ENCODE measurements around the gene TNFRSF18. TPM values are rescaled to one million over a fixed set of nuclear protein-coding genes. Genes with fewer than 3 reads are reported as not detected.
A peak's percentile ranks its signal among the peaks of the same experiment; 100 is the strongest.

TNFRSF18 gene
- total RNA-seq, 1 donor from 2014 or later, result not detected

GRCh38 chr1:1236945-1237873, 30.8 kb upstream of the TNFRSF18 start:
- H3K4me3 Mint-ChIP-seq (ENCODE audit: unreplicated experiment), result no peak overlapping the region
- no peak for TF ChIP-seq CTCF (IDR thresholded peaks at IDR 0.05; ENCODE audit: unreplicated experiment)
- H3K36me3 Mint-ChIP-seq (ENCODE audit: low read depth, unreplicated experiment), result peaks cover 5% of the 10 kb centered on the region
- no peaks in the 10 kb centered on the region for H3K9me3 Mint-ChIP-seq (ENCODE audit: unreplicated experiment)
- H3K27ac Mint-ChIP-seq (ENCODE audit: unreplicated experiment), result no peak overlapping the region
- DNase-seq (ENCODE audit: low spot score), result no peak
- peaks cover 5% of the 10 kb centered on the region for H3K27me3 Mint-ChIP-seq (ENCODE audit: unreplicated experiment)
- peaks cover 10% of the 10 kb centered on the region for H3K4me1 Mint-ChIP-seq (ENCODE audit: unreplicated experiment)

- no peak for TF ChIP-seq CTCF (IDR thresholded peaks at IDR 0.05; ENCODE audit: unreplicated experiment)
- no peaks in the 10 kb centered on the region for H3K9me3 Mint-ChIP-seq (ENCODE audit: unreplicated experiment)
- H3K27me3 Mint-ChIP-seq (ENCODE audit: unreplicated experiment), result peaks cover 7% of the 10 kb centered on the region
- DNase-seq (ENCODE audit: low spot score), result no peak
- H3K4me3 Mint-ChIP-seq (ENCODE audit: unreplicated experiment), result no peak overlapping the region
- H3K36me3 Mint-ChIP-seq (ENCODE audit: low read depth, unreplicated experiment), result peaks cover 5% of the 10 kb centered on the region
- no peak overlapping the region for H3K27ac Mint-ChIP-seq (ENCODE audit: unreplicated experiment)
- peaks cover 10% of the 10 kb centered on the region for H3K4me1 Mint-ChIP-seq (ENCODE audit: unreplicated experiment)
Observed at GRCh38 chr1:1236176-1236763, 29.9 kb upstream of the TNFRSF18 start.

- H3K4me1 Mint-ChIP-seq (ENCODE audit: unreplicated experiment), result peaks cover 17% of the 10 kb centered on the region
- DNase-seq (ENCODE audit: low spot score), result no peak
- H3K27ac Mint-ChIP-seq (ENCODE audit: unreplicated experiment), result no peak overlapping the region
- H3K9me3 Mint-ChIP-seq (ENCODE audit: unreplicated experiment), result no peaks in the 10 kb centered on the region
- peaks cover 8% of the 10 kb centered on the region for H3K27me3 Mint-ChIP-seq (ENCODE audit: unreplicated experiment)
- peaks cover 5% of the 10 kb centered on the region for H3K36me3 Mint-ChIP-seq (ENCODE audit: low read depth, unreplicated experiment)
- no peak overlapping the region for H3K4me3 Mint-ChIP-seq (ENCODE audit: unreplicated experiment)
- TF ChIP-seq CTCF (IDR thresholded peaks at IDR 0.05; ENCODE audit: unreplicated experiment), result no peak
Observed at GRCh38 chr1:1235016-1235744, 28.8 kb upstream of the TNFRSF18 start.

- Mint-ChIP-seq H3K27me3 (ENCODE audit: unreplicated experiment) (peaks cover 13% of the 10 kb centered on the region), H3K4me3 (ENCODE audit: unreplicated experiment) (peak overlapping the region; percentile 28), H3K27ac (ENCODE audit: unreplicated experiment) (no peak overlapping the region), H3K36me3 (ENCODE audit: low read depth, unreplicated experiment) (peaks cover 11% of the 10 kb centered on the region), H3K9me3 (ENCODE audit: unreplicated experiment) (no peaks in the 10 kb centered on the region), H3K4me1 (ENCODE audit: unreplicated experiment) (peaks cover 22% of the 10 kb centered on the region)
- TF ChIP-seq CTCF (IDR thresholded peaks at IDR 0.05; ENCODE audit: unreplicated experiment), result no peak
- DNase-seq (ENCODE audit: low spot score), result no peak
Observed at GRCh38 chr1:1234180-1234808, 27.9 kb upstream of the TNFRSF18 start.

All from endothelial cell (in vitro differentiated cells).